Astrocyte of the spinal cord (primary cell): ENCODE data around the gene CLDN9.

Experiments
- DNase-seq: peaks from one replicate; pipeline ENCODE4 v3.0.0; 2011; ENCODE audit warnings: low read depth, low spot score
- H3K4me3 ChIP-seq: 2 replicates; pipeline ENCODE4 v1.5.1; 2011; ENCODE audit warnings: low read depth, mild to moderate bottlenecking, low read length, moderate library complexity
- in situ Hi-C: cut with HindIII; loops from 2 replicates; pipeline ENCODE4 v1.10.0; 2017; ENCODE audit warnings: low sequenced_read_pairs
- TF ChIP-seq, protein P1 (sequence below): IDR thresholded peaks from 2 replicates; pipeline ENCODE4 v1.5.1; 2012; ENCODE audit warnings: low read depth, mild to moderate bottlenecking, low read length, inconsistent platforms

Gene CLDN9

DNA sequence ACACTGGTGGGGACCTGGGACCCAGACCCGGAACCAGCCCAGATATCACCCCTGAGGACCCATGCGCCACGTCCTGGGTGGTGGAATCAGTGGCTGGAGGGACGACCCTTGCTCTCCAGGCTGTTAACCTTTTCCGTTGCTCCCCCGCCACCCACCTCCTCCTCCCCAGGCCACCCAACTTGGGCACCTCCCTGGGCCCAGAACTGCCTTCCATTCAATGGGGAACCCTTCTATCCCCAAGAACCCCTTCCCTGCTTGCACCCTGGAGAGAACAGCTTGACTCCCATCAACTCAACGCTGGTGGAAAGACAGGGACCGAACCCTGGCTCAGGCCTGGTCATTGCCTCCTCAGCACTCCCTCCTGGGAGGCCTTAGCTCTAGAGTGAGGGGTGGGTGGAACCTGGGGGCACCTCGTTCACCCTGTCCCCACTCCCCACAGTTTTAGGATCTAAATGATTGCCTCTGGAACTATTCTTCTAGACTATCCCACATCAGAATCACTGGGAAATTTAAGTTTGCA lies 47.1 kb downstream of the CLDN9 start:
- no peak for DNase-seq
- in situ Hi-C loops = no loop called here
- TF ChIP-seq, protein P1, sequence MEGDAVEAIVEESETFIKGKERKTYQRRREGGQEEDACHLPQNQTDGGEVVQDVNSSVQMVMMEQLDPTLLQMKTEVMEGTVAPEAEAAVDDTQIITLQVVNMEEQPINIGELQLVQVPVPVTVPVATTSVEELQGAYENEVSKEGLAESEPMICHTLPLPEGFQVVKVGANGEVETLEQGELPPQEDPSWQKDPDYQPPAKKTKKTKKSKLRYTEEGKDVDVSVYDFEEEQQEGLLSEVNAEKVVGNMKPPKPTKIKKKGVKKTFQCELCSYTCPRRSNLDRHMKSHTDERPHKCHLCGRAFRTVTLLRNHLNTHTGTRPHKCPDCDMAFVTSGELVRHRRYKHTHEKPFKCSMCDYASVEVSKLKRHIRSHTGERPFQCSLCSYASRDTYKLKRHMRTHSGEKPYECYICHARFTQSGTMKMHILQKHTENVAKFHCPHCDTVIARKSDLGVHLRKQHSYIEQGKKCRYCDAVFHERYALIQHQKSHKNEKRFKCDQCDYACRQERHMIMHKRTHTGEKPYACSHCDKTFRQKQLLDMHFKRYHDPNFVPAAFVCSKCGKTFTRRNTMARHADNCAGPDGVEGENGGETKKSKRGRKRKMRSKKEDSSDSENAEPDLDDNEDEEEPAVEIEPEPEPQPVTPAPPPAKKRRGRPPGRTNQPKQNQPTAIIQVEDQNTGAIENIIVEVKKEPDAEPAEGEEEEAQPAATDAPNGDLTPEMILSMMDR = no peak

DNA sequence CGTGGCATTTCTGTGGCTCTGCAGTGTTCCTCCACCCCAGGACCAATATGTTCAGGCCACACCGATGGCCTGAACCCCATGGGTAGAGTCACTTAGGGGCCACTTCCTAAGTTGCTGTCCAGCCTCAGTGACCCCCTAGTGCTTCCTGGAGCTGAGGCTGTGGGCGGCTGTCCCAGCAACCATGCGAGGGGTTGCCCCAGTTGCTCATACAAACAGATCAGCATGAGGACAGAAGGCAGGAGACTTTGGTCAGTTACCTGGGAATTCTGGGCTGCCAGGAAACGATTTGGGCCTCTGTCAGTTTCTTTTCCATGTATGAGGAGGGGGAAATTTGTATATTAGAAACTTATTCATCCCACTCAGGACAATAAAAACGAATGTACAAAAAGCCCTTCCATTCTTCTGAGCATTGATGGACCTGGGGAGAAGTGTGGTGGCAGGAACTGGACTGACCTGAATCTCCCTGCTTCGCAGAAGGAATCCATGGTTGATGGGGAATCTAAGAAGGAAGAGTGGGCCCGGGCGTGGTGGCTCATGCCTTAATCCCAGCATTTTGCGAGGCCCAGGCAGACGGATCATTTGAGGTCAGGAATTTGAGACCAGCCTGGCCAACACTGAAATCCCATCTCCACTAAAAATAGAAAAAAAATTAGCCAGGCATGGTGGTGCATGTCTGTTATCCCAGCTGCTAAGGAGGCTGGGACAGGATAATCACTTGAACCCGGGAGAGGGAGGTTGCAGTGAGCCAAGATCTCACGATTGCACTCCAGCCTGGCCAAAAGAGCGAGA lies 47.8 kb downstream of the CLDN9 start:
- in situ Hi-C loops = no loop called here
- no peak for DNase-seq
- TF ChIP-seq, protein P1 = no peak
- no peak overlapping the region for H3K4me3 ChIP-seq

More for the DNA sequence above, 47.1 kb downstream of the CLDN9 start:
- peak overlapping the region; percentile 34 for H3K4me3 ChIP-seq

DNA sequence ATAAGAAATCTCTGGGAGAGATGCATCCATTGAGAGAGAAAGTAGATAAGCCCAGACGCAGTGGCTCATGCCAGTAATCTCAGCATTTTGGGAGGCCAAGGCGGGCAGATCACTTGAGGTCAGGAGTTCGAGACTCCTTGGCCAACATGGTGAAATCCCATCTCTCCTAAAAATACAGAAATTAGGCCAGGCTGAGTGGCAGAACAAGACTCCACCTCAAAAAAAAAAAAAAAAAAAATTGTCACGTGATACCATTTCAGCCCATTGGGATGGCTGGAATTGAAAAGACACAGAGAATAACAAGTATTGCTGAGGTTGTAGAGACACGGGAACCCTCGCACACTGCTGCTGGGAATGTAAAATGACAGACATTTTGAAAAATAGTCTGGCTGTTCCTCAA lies 49.8 kb downstream of the CLDN9 start:
- DNase-seq = no peak
- in situ Hi-C loops = no loop called here
- TF ChIP-seq, protein P1 = no peak
- H3K4me3 ChIP-seq = no peak overlapping the region

DNA sequence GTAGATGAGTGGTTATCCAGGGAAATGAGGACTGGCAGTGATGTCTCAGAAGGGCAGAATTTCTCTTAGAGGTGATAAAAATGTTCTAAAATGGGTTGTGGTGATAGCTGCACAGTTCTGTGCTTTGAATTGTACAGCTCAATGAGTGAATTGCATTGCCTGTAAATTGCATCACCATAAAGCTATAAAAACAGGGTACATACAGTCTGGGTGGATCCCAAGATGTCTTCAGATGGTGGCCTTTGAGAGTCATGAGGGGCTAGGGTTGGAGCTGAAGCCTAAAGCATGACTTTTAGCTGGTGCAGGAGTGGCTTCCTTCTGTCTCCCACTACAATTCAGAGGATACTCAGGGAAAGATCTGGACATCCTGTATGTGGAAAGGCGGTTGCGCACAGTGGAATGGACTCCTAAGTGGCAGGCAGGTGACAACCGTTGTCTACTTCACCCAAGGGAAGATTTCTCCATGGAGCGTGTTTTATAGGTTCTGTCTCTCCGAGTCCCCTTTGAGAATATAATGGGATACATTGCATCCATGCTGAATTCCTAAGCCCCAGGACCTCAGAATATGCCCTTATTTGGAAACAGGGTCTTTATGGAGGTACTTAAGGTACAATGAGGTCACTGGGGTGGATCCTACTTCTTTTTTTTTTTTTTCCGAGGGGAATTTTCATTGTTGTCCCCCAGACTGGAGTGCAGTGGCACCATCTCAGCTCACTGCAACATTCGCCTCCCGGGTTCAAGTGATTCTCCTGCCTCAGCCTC lies 51.1 kb downstream of the CLDN9 start:
- in situ Hi-C loops = no loop called here
- TF ChIP-seq, protein P1 = no peak
- no peak for DNase-seq
- no peak overlapping the region for H3K4me3 ChIP-seq
